ENCODE data around the gene COPRS.
"Not testable (repeated sequence)": the region's sequence is repeated elsewhere in the genome, so short reads cannot be mapped to it uniquely, and the experiment has no call there.

- not testable (repeated sequence) for TF ChIP-seq EZH2phosphoT487 (IDR thresholded peaks at IDR 0.05; ENCODE audit: unreplicated experiment); STAT1 (IDR thresholded peaks at IDR 0.05; ENCODE audit: unreplicated experiment); CTCF (conservative IDR thresholded peaks at IDR 0.05; ENCODE audit: low read depth in 2 of 2); POLR2AphosphoS5 (IDR thresholded peaks at IDR 0.05; ENCODE audit: low read depth); EZH2 (IDR thresholded peaks at IDR 0.05; ENCODE audit: low read depth, unreplicated experiment); CREB1 (CRISPR knock-in tag; IDR thresholded peaks at IDR 0.05; ENCODE audit: low read depth); ZNF331 (CRISPR knock-in tag; IDR thresholded peaks at IDR 0.05; ENCODE audit: low read depth); ETS1 (IDR thresholded peaks at IDR 0.05); ZNF114 (CRISPR knock-in tag; IDR thresholded peaks at IDR 0.05); REST (IDR thresholded peaks at IDR 0.05; ENCODE audit: unreplicated experiment); JUNB (IDR thresholded peaks at IDR 0.05; ENCODE audit: unreplicated experiment)
Measured at GRCh38 chr17:31818863-31819262, 40.2 kb downstream of the COPRS start.

Data from GM23338 (cell line).